HUES64 (cell line): ENCODE measurements around the gene CFAP77.

Source experiments
- H3K27ac ChIP-seq: 2 replicates; pipeline ENCODE4 v1.7.0; 2013; ENCODE audit warnings: low read depth, low read length, inconsistent platforms
- H3K27me3 ChIP-seq: 2 replicates; pipeline ENCODE4 v1.6.1; 2013; ENCODE audit warnings: mild to moderate bottlenecking, low read length; ENCODE audit not compliant: insufficient read depth
- H3K36me3 ChIP-seq: 2 replicates; pipeline ENCODE4 v1.6.1; 2013; ENCODE audit warnings: mild to moderate bottlenecking, low read length; ENCODE audit not compliant: insufficient read depth
- H3K4me1 ChIP-seq: 2 replicates; pipeline ENCODE4 v1.6.1; 2013; ENCODE audit warnings: mild to moderate bottlenecking, low read length, moderate library complexity; ENCODE audit not compliant: insufficient read depth
- H3K4me3 ChIP-seq: 2 replicates; pipeline ENCODE4 v1.5.1; 2013; ENCODE audit warnings: mild to moderate bottlenecking, low read length, moderate library complexity
- H3K9ac ChIP-seq: 2 replicates; pipeline ENCODE4 v1.6.1; 2013; ENCODE audit warnings: mild to moderate bottlenecking, low read depth, low read length
- H3K9me3 ChIP-seq: 2 replicates; pipeline ENCODE4 v1.6.1; 2013; ENCODE audit warnings: low read depth, low read length; ENCODE audit not compliant: insufficient read depth
- WGBS: fragments of 150-250, 120-280 bp; methylation state at CpG from one replicate; pipeline ENCODE4 v1.1.7; 2013; ENCODE audit warnings: missing lambda C conversion rate; 5-methylcytosine and 5-hydroxymethylcytosine counted together

Gene CFAP77

GRCh38 chr9:132547976-132548730, 138.1 kb downstream of the CFAP77 start:
- no peak overlapping the region for H3K9ac ChIP-seq
- no peak overlapping the region for H3K4me3 ChIP-seq
- H3K36me3 ChIP-seq = no peaks in the 10 kb centered on the region
- no peaks in the 10 kb centered on the region for H3K27me3 ChIP-seq
- peaks cover 7% of the 10 kb centered on the region; the same call in 1 of the 2 replicates for H3K4me1 ChIP-seq
- H3K27ac ChIP-seq = no peak overlapping the region
- WGBS = 79% methylated on average over 18 of the region's 21 CpGs
- H3K9me3 ChIP-seq = no peaks in the 10 kb centered on the region

- no peaks in the 10 kb centered on the region for H3K36me3 ChIP-seq
- H3K4me1 ChIP-seq = peaks cover under 1% of the 10 kb centered on the region; the same call in 1 of the 2 replicates
- 80% methylated on average over 17 of the region's 17 CpGs for WGBS
- H3K27me3 ChIP-seq = no peaks in the 10 kb centered on the region
- H3K4me3 ChIP-seq = no peak overlapping the region
- H3K9me3 ChIP-seq = no peaks in the 10 kb centered on the region
- no peak overlapping the region for H3K9ac ChIP-seq
- H3K27ac ChIP-seq = no peak overlapping the region
Measured at GRCh38 chr9:132548751-132549640, 139.0 kb downstream of the CFAP77 start.

- H3K9ac ChIP-seq = no peak overlapping the region
- 90% methylated on average over 13 of the region's 13 CpGs for WGBS
- peaks cover 6% of the 10 kb centered on the region; the same call in 1 of the 2 replicates for H3K4me1 ChIP-seq
- no peak overlapping the region for H3K27ac ChIP-seq
- no peaks in the 10 kb centered on the region for H3K27me3 ChIP-seq
- no peak overlapping the region for H3K4me3 ChIP-seq
- no peaks in the 10 kb centered on the region for H3K36me3 ChIP-seq
- no peaks in the 10 kb centered on the region for H3K9me3 ChIP-seq
Measured at GRCh38 chr9:132551556-132551955, 141.5 kb downstream of the CFAP77 start.

- H3K27me3 ChIP-seq = no peaks in the 10 kb centered on the region
- H3K9me3 ChIP-seq = no peaks in the 10 kb centered on the region
- H3K36me3 ChIP-seq = no peaks in the 10 kb centered on the region
- no peak overlapping the region for H3K4me3 ChIP-seq
- no peak overlapping the region for H3K27ac ChIP-seq
- H3K4me1 ChIP-seq = peaks cover 6% of the 10 kb centered on the region; the same call in 1 of the 2 replicates
- H3K9ac ChIP-seq = no peak overlapping the region
- 92% methylated on average over 12 of the region's 12 CpGs for WGBS
Measured at GRCh38 chr9:132552041-132552440, 142.0 kb downstream of the CFAP77 start.

- H3K27ac ChIP-seq = no peak overlapping the region
- 97% methylated on average over 2 of the region's 2 CpGs for WGBS
Measured at GRCh38 chr9:132554755-132555154, 144.7 kb downstream of the CFAP77 start.

GRCh38 chr9:132555528-132555927, 145.5 kb downstream of the CFAP77 start:
- H3K36me3 ChIP-seq = no peaks in the 10 kb centered on the region

More at GRCh38 chr9:132554755-132555154, 144.7 kb downstream of the CFAP77 start:
- peaks cover 2% of the 10 kb centered on the region; the same call in 1 of the 2 replicates for H3K9me3 ChIP-seq
- no peak overlapping the region for H3K9ac ChIP-seq
- no peaks in the 10 kb centered on the region for H3K27me3 ChIP-seq
- H3K36me3 ChIP-seq = no peaks in the 10 kb centered on the region
- H3K4me1 ChIP-seq = peaks cover 6% of the 10 kb centered on the region; the same call in 1 of the 2 replicates
- H3K4me3 ChIP-seq = no peak overlapping the region

GRCh38 chr9:132556235-132556634, 146.2 kb downstream of the CFAP77 start:
- Histone ChIP-seq H3K27me3 (no peaks in the 10 kb centered on the region), H3K4me1 (peaks cover 6% of the 10 kb centered on the region; the same call in 1 of the 2 replicates), H3K36me3 (no peaks in the 10 kb centered on the region), H3K4me3 (no peak overlapping the region), H3K27ac (no peak overlapping the region), H3K9ac (no peak overlapping the region), H3K9me3 (peaks cover 5% of the 10 kb centered on the region; the same call in 1 of the 2 replicates)
- 66% methylated on average over 6 of the region's 6 CpGs for WGBS

More at GRCh38 chr9:132555528-132555927, 145.5 kb downstream of the CFAP77 start:
- Histone ChIP-seq H3K9me3 (peaks cover 5% of the 10 kb centered on the region; the same call in 1 of the 2 replicates), H3K4me3 (no peak overlapping the region), H3K27ac (no peak overlapping the region), H3K9ac (no peak overlapping the region), H3K27me3 (no peaks in the 10 kb centered on the region), H3K4me1 (peaks cover 6% of the 10 kb centered on the region; the same call in 1 of the 2 replicates)
- 83% methylated on average over 4 of the region's 8 CpGs for WGBS

GRCh38 chr9:132556714-132557113, 146.7 kb downstream of the CFAP77 start:
- H3K4me3 ChIP-seq = no peak overlapping the region
- H3K4me1 ChIP-seq = peaks cover 6% of the 10 kb centered on the region; the same call in 1 of the 2 replicates
- H3K36me3 ChIP-seq = no peaks in the 10 kb centered on the region
- no peak overlapping the region for H3K27ac ChIP-seq
- H3K27me3 ChIP-seq = no peaks in the 10 kb centered on the region
- H3K9me3 ChIP-seq = peaks cover 5% of the 10 kb centered on the region; the same call in 1 of the 2 replicates
- H3K9ac ChIP-seq = no peak overlapping the region
- WGBS = 93% methylated on average over 26 of the region's 26 CpGs

- H3K4me1 ChIP-seq = peaks cover 6% of the 10 kb centered on the region; the same call in 1 of the 2 replicates
- no peak overlapping the region for H3K27ac ChIP-seq
- 93% methylated on average over 15 of the region's 15 CpGs for WGBS
- H3K9me3 ChIP-seq = peaks cover 5% of the 10 kb centered on the region; the same call in 1 of the 2 replicates
- no peaks in the 10 kb centered on the region for H3K36me3 ChIP-seq
- no peaks in the 10 kb centered on the region for H3K27me3 ChIP-seq
- H3K4me3 ChIP-seq = no peak overlapping the region
- H3K9ac ChIP-seq = no peak overlapping the region
Measured at GRCh38 chr9:132557159-132557558, 147.1 kb downstream of the CFAP77 start.

GRCh38 chr9:132559711-132560110, 149.7 kb downstream of the CFAP77 start:
- WGBS = 100% methylated on average over 2 of the region's 2 CpGs
- H3K9me3 ChIP-seq = peaks cover 5% of the 10 kb centered on the region; the same call in 1 of the 2 replicates
- H3K9ac ChIP-seq = no peak overlapping the region
- no peak overlapping the region for H3K4me3 ChIP-seq
- H3K27me3 ChIP-seq = no peaks in the 10 kb centered on the region
- H3K4me1 ChIP-seq = peaks cover 11% of the 10 kb centered on the region
- H3K27ac ChIP-seq = no peak overlapping the region
- no peaks in the 10 kb centered on the region for H3K36me3 ChIP-seq
